OCI-LY3 (cell line): ENCODE results near the gene FBRSL1.

ENCODE experiments used
- H2AFZ ChIP-seq: fragments of 200-600, 300-600 bp; shearing (Covaris generic); 2 replicates; pipeline ENCODE4 v1.6.0; 2014; ENCODE audit warnings: antibody characterized with exemption, low read depth, low read length
- H3K27ac ChIP-seq: fragments of 200-600, 300-600 bp; sonication (generic); 2 replicates; pipeline ENCODE4 v1.5.1; 2014; ENCODE audit warnings: mild to moderate bottlenecking, low read length, moderate library complexity, mixed read lengths
- H3K27me3 ChIP-seq: fragments of 200-600, 300-600 bp; sonication (generic); 2 replicates; pipeline ENCODE4 v1.6.1; 2014; ENCODE audit warnings: low read depth, low read length, mixed read lengths
- H3K36me3 ChIP-seq: fragments of 200-600, 300-600 bp; sonication (generic); replicated peaks from 2 replicates; pipeline ENCODE3; 2014; ENCODE audit warnings: low read depth, low read length, mixed read lengths
- H3K4me1 ChIP-seq: fragments of 300-600, 200-600 bp; sonication (generic); 2 replicates; pipeline ENCODE4 v1.6.1; 2014; ENCODE audit warnings: low read length, mixed read lengths
- H3K4me2 ChIP-seq: fragments of 200-600, 300-600 bp; sonication (generic); 2 replicates; pipeline ENCODE4 v1.6.1; 2014; ENCODE audit warnings: low read length, mixed read lengths
- H3K4me3 ChIP-seq: fragments of 300-600, 200-600 bp; sonication (generic); 2 replicates; pipeline ENCODE4 v1.5.1; 2014; ENCODE audit warnings: antibody characterized with exemption, mild to moderate bottlenecking, low read length, moderate library complexity
- H3K79me2 ChIP-seq: fragments of 300-600, 200-600 bp; shearing (Covaris generic); 2 replicates; pipeline ENCODE4 v1.6.1; 2014; ENCODE audit warnings: mild to moderate bottlenecking, low read length, mixed read lengths
- H3K9ac ChIP-seq: fragments of 300-600, 200-600 bp; shearing (Covaris generic); 2 replicates; pipeline ENCODE4 v1.6.0; 2014; ENCODE audit warnings: mild to moderate bottlenecking, low read length, moderate library complexity
- H3K9me3 ChIP-seq: fragments of 200-600, 300-600 bp; shearing (Covaris generic); 2 replicates; pipeline ENCODE4 v1.6.1; 2014; ENCODE audit warnings: low read length, mixed read lengths; ENCODE audit not compliant: insufficient read depth
- H4K20me1 ChIP-seq: fragments of 200-600, 300-600 bp; sonication (generic); 2 replicates; pipeline ENCODE4 v1.6.1; 2016; ENCODE audit warnings: low read length, mixed read lengths; ENCODE audit not compliant: insufficient read depth
- CTCF ChIP-seq: fragments of 200-600, 300-600 bp; sonication (generic); IDR thresholded peaks from 2 replicates; pipeline ENCODE4 v1.5.1; 2014; ENCODE audit warnings: antibody characterized with exemption, low read length, low read depth
- EZH2phosphoT487 ChIP-seq: fragments of 200-600 bp; shearing (Covaris generic); IDR thresholded peaks from 2 replicates; pipeline ENCODE4 v1.6.1; 2018; ENCODE audit warnings: antibody characterized with exemption, mixed run types, low read depth

Gene FBRSL1

DNA sequence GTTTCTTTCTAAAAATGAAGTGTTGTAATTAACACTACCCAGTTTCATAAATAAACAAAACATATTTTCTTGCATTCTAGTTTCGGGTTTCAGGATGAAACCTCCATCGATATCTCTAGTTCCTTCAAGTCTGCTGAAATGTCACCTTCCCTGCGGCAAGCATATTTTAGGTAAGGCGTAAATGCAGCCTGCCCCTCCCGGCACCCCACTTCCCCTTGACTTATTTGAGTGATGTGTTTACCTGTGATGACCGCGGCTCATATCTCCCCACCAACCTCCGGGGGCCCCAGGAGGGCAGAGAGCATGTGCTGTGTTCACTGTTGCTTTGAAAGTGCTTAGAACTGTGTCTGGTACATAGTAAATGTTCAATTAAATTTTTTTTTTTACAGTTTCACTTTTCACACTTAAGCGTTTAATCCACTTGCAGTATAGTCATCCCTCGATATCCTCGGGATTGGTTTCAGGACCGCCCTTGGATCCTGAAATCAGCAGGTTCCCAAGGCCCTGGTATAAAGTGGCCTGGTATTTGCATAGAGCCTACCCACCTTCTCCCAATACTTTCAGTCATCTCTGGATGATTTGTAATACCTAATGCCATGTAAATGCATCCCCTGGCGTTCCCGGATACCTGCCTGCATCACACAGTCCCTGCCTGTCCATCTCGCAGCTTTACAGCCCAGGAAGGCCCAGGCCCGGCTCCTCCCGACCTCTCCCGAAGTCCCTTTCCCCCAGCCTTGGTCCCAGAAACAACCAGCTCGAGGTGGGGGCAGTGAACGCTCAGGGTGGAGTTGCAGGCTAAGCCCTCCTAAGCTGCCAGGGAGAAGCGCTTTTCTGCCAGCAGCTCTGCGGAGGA lies 40.2 kb upstream of the FBRSL1 start:
- Histone ChIP-seq H3K79me2 (peaks cover 5% of the 10 kb centered on the region; the same call in 1 of the 2 replicates), H2AFZ (no peak overlapping the region), H3K4me2 (peak overlapping the region; percentile 88), H3K9ac (no peak overlapping the region), H3K9me3 (no peaks in the 10 kb centered on the region), H3K36me3 (no peaks in the 10 kb centered on the region), H3K27ac (peak overlapping the region; percentile 33), H3K4me1 (peaks cover 38% of the 10 kb centered on the region), H4K20me1 (no peaks in the 10 kb centered on the region), H3K4me3 (0 out of 2 replicates have a peak overlapping the region, but pooled peaks have one; percentile 10), H3K27me3 (no peaks in the 10 kb centered on the region)
- no peak for TF ChIP-seq EZH2phosphoT487
- no peak for TF ChIP-seq CTCF

DNA sequence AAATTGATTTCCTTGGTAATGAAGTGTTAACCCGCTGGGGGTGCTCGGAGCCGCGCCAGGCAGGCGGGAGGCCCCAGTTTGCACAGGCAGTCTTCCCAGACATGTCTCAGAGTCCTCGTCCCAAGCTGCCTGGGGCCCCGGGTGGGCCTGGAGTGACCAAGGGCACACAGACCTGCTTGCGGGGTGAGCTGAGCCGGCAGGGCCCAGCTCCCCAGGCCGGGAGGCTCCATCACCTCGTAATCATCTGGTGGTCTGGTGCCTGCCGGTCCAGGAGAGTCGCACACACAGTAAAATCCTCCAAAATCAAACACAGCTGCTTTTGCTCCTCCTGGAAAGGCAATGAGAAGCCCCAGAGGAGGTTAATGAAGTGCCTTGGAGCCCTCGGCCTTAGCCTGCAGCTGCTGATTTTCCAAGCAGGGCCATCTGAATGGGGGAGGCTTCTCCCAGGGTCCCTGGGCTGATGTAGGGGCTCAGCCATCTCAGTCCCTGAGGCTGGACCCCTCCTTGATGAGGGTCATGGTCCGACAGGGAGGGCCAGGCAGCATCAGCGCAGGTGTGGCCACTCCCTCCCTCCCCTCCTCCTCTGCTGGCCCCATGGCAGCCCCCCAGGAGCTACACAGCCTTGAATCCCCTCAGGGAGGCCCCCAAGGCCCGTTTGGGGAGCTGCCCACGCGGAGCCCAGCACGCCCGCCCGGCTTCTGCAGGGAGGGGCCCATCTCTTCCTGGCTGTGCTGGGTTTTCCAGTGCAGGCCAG lies 39.4 kb upstream of the FBRSL1 start:
- Histone ChIP-seq H3K27me3 (no peaks in the 10 kb centered on the region), H3K4me1 (peaks cover 32% of the 10 kb centered on the region), H3K79me2 (peaks cover 1% of the 10 kb centered on the region; the same call in 1 of the 2 replicates), H3K9me3 (no peaks in the 10 kb centered on the region), H3K9ac (peak overlapping the region; percentile 45; the same call in 1 of the 2 replicates), H3K4me2 (peak overlapping the region; percentile 88), H4K20me1 (no peaks in the 10 kb centered on the region), H3K27ac (peak overlapping the region; percentile 33; the same call in 1 of the 2 replicates), H3K36me3 (no peaks in the 10 kb centered on the region), H3K4me3 (peak overlapping the region; percentile 67), H2AFZ (peak overlapping the region; percentile 36; the same call in 1 of the 2 replicates)
- TF ChIP-seq EZH2phosphoT487 (no peak), CTCF (no peak)

DNA sequence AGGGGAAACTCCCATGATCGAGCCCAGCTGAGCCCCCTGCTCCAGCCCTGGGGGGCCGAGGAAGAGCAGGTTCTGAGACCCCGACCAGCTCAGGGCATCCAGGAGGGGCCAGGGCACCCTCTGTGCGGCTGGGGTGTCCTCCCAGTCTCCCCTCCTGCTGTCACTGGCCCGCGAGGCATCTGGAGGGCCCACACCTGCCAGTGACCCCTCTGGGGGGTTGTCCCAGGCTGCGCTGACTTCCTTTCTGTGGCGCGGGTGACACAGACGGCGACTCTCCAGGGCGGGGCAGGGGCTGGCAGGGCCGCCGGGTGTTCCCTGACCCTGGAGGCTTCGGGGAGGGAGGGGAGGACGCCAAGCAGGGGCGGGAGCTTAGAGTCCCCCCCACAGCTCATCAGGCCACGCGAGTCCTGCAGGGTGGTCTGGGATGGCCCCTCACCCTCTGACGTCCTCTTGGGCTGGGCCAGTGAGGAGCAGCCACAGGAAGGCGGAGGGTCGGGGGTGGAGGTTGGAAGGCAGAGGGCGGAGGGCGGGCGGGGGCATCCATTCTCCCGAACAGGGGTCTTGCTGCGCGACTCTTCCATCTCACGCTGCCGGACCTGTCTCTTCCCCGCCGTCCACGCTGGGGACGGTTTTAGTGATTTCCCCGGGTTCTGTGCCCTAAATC lies 38.6 kb upstream of the FBRSL1 start:
- H3K4me1 ChIP-seq = peaks cover 28% of the 10 kb centered on the region
- TF ChIP-seq CTCF = no peak
- no peak for TF ChIP-seq EZH2phosphoT487
- H3K27ac ChIP-seq = no peak overlapping the region
- H3K4me3 ChIP-seq = peak overlapping the region; percentile 67
- no peaks in the 10 kb centered on the region for H3K79me2 ChIP-seq
- peak overlapping the region; percentile 45; the same call in 1 of the 2 replicates for H3K9ac ChIP-seq
- no peaks in the 10 kb centered on the region for H3K36me3 ChIP-seq
- H2AFZ ChIP-seq = peak overlapping the region; percentile 36; the same call in 1 of the 2 replicates
- no peaks in the 10 kb centered on the region for H4K20me1 ChIP-seq
- H3K4me2 ChIP-seq = peak overlapping the region; percentile 88
- no peaks in the 10 kb centered on the region for H3K9me3 ChIP-seq
- no peaks in the 10 kb centered on the region for H3K27me3 ChIP-seq
